Pancreas (tissue), 10 donors: ENCODE results near the gene MS4A6A. TPM values are rescaled to one million over a fixed set of nuclear protein-coding genes. Genes with fewer than 3 reads are reported as not detected.

ENCODE experiments used
- ATAC-seq, 4 donors: fragments of 200-7000 bp; cut with Tn5 transposase; one replicate each; pipeline versions ENCODE4 v1.8.0 to v1.9.1; 2020; ENCODE audit warnings: mild to moderate bottlenecking in 4 of 4, moderate library complexity in 4 of 4
- DNase-seq, 6 donors: peaks; one replicate each; pipeline ENCODE4 v3.0.0-alpha.2; 2020
- FAIRE-seq: peaks from 2 replicates; lab custom pipeline; 2012; peaks lifted over from hg19 to GRCh38; lab: Jason Lieb, UNC
- H3K27ac ChIP-seq, 4 donors: fragments of 200-600 bp; sonication (generic); 1 replicate in 3 of 4; 2 replicates in 1 of 4; pipeline versions ENCODE4 v1.5.0 to v1.8.0; 2020
- H3K27me3 ChIP-seq, 4 donors: fragments of 200-600 bp; one replicate each; pipeline ENCODE4 v1.8.0; 2021
- H3K36me3 ChIP-seq, 3 donors: fragments of 200-600 bp; sonication (generic) in 1 of 3; one replicate each; pipeline versions ENCODE4 v1.5.0 to v1.8.0; 2020 to 2021
- H3K4me1 ChIP-seq, 3 donors: fragments of 200-600 bp; one replicate each; pipeline ENCODE4 v1.8.0; 2021
- H3K4me3 ChIP-seq, 4 donors: fragments of 200-600 bp; sonication (generic) in 2 of 4; one replicate each; pipeline versions ENCODE4 v1.5.0 to v1.8.0; 2020 to 2021
- H3K9me3 ChIP-seq, 4 donors: fragments of 200-600 bp; one replicate each; pipeline ENCODE4 v1.8.0; 2021
- CTCF ChIP-seq, 4 donors: fragments of 200-600 bp; sonication (generic) in 3 of 4; IDR thresholded peaks; one replicate each; pipeline versions ENCODE4 v1.5.0 to v1.8.0; 2021; ENCODE audit warnings: antibody characterized with exemption in 4 of 4
- WGBS, 2 donors: extraction: QIAGEN DNeasy Blood & Tissue Kit; methylation state at CpG; one replicate each; pipeline ENCODE4 v1.1.7; 2013; 5-methylcytosine and 5-hydroxymethylcytosine counted together
- intact Hi-C, 3 donors: fragments of 100-400 bp; cut with DNase I; formaldehyde crosslinking; loops; one replicate each; pipeline versions ENCODE4 v1.11.1 to v1.14.2; 2022
- polyA plus RNA-seq, 2 donors: library from polyadenylated mRNA; stranded (reverse); fragments of 200-250 nt; gene quantifications; one replicate each; pipeline ENCODE4 v1.2.3, GENCODE V29; 2013
- total RNA-seq, 6 donors: library from RNA; stranded (reverse); fragmentation: NEBNext Ultra II Directional in 4 of 6; extraction: Animal tissue kit (Norgen Biotek cat#: 25700) in 4 of 6; gene quantifications; one replicate each; pipeline versions ENCODE4 v1.2.1 to v1.2.4, GENCODE V29; 2021 to 2023
- donor health status: healthy with polysubstance abuse.
- donor health status: DM: no; HTN: no; CAD: no; lungs with moderate emphysema.
- donor health status: DM: no; HTN: no; CAD: no.
- donor health status: control.
- donor health status: control.
- donor health status: Bipolar disorder and iron deficiency.
- donor health status: DM: yes; HTN: yes; CAD: no.
- donor health status: DM: no; HTN: no; CAD: no.
- donor health status: DM: no; HTN: no; CAD: no.
- donor health status: DM: yes; HTN: yes; CAD: no.

Gene MS4A6A
- total and polyA plus RNA-seq, 8 donors = 3.1 to 69.3 (median 7.0) TPM

GRCh38 chr11:60161766-60162165 lies 21.1 kb downstream of the MS4A6A start:
- ATAC-seq = no peak
- intact Hi-C loops = no loop called here
- H3K4me3 ChIP-seq = no peak overlapping the region
- 56 to 78% methylated on average over 4 of the region's 4 CpGs for WGBS, 2 donors
- H3K27ac ChIP-seq = no peak overlapping the region
- H3K27me3 ChIP-seq = no peaks in the 10 kb centered on the region
- DNase-seq = no peak
- H3K36me3 ChIP-seq = no peaks in the 10 kb centered on the region
- no peak for FAIRE-seq
- H3K4me1 ChIP-seq = no peaks in the 10 kb centered on the region
- no peak for TF ChIP-seq CTCF (IDR thresholded peaks at IDR 0.05)
- no peaks in the 10 kb centered on the region for H3K9me3 ChIP-seq

GRCh38 chr11:60161107-60161506 lies 21.8 kb downstream of the MS4A6A start:
- Histone ChIP-seq H3K36me3 (no peaks in the 10 kb centered on the region), H3K27me3 (no peaks in the 10 kb centered on the region), H3K9me3 (no peaks in the 10 kb centered on the region), H3K4me3 (no peak overlapping the region), H3K4me1 (no peaks in the 10 kb centered on the region), H3K27ac (no peak overlapping the region)
- no peak for TF ChIP-seq CTCF (IDR thresholded peaks at IDR 0.05)
- WGBS, 2 donors = 61 to 70% methylated on average over 2 of the region's 2 CpGs
- no peak for FAIRE-seq
- no peak for ATAC-seq
- intact Hi-C loops = no loop called here
- DNase-seq = no peak

GRCh38 chr11:60159868-60160267 lies 23.0 kb downstream of the MS4A6A start:
- FAIRE-seq = no peak
- Histone ChIP-seq H3K27ac (no peak overlapping the region), H3K36me3 (no peaks in the 10 kb centered on the region), H3K4me3 (no peak overlapping the region), H3K27me3 (no peaks in the 10 kb centered on the region), H3K9me3 (no peaks in the 10 kb centered on the region), H3K4me1 (no peaks in the 10 kb centered on the region)
- DNase-seq = no peak
- 40 to 55% methylated on average over 1 of the region's 1 CpG for WGBS, 2 donors
- ATAC-seq = no peak
- intact Hi-C loops = no loop called here
- no peak for TF ChIP-seq CTCF (IDR thresholded peaks at IDR 0.05)

- no peak for TF ChIP-seq CTCF (IDR thresholded peaks at IDR 0.05)
- DNase-seq = no peak
- no peak for FAIRE-seq
- no peak for ATAC-seq
- H3K27me3 ChIP-seq = no peaks in the 10 kb centered on the region
- no peak overlapping the region for H3K4me3 ChIP-seq
- H3K9me3 ChIP-seq = no peaks in the 10 kb centered on the region
- 17 to 56% methylated on average over 2 of the region's 2 CpGs for WGBS, 2 donors
- intact Hi-C loops = no loop called here
- no peaks in the 10 kb centered on the region for H3K36me3 ChIP-seq
- no peaks in the 10 kb centered on the region for H3K4me1 ChIP-seq
- H3K27ac ChIP-seq = no peak overlapping the region
Observed at GRCh38 chr11:60159284-60159683, 23.6 kb downstream of the MS4A6A start.

- no peak for DNase-seq
- H3K36me3 ChIP-seq = no peaks in the 10 kb centered on the region
- H3K27me3 ChIP-seq = no peaks in the 10 kb centered on the region
- intact Hi-C loops = no loop called here
- H3K27ac ChIP-seq = no peak overlapping the region
- TF ChIP-seq CTCF (IDR thresholded peaks at IDR 0.05) = no peak
- WGBS, 2 donors = 43 to 53% methylated on average over 3 of the region's 3 CpGs
- FAIRE-seq = no peak
- no peak for ATAC-seq
- no peaks in the 10 kb centered on the region for H3K9me3 ChIP-seq
- no peaks in the 10 kb centered on the region for H3K4me1 ChIP-seq
- H3K4me3 ChIP-seq = no peak overlapping the region
Observed at GRCh38 chr11:60158636-60159035, 24.2 kb downstream of the MS4A6A start.
